Pulmonary artery endothelial cell (primary cell): Measurements from ENCODE around the gene ZNF24. TPM values are rescaled to one million over a fixed set of nuclear protein-coding genes. Genes with fewer than 3 reads are reported as not detected.

Experiments
- DNase-seq: peaks from one replicate; pipeline ENCODE4 v3.0.0-alpha.2; 2011; ENCODE audit warnings: low read depth, low spot score
- total RNA-seq: library from RNA; depleted of rRNA; stranded (reverse); fragments of >200 nt; gene quantifications from 2 replicates; pipeline ENCODE4 v1.2.3, GENCODE V29; 2014

ZNF24 gene
- total RNA-seq, 1 donor from 2014 or later: 26.8 TPM

GRCh38 chr18:35355140-35355618 is 11.0 kb upstream of the ZNF24 start:
- peak; percentile 53 for DNase-seq

DNA sequence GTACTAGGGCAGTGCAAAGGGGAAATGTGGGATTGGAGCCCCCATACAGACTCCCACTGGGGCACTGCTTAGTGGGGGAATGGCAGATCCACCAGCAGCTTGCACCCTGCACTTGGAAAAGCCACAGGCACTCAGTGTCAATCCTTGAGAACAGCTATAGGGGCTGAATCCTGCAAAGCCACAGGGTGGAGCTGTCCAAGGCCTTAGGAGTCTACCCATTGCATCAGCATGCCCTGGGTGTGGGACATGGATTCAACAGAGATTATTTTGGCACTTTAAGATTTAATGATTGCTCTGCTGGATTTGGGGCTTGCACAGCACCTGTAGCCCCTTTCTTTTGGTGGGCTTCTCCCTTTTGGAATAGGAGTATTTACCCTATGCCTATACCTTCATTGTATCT is 8.6 kb upstream of the ZNF24 start:
- no peak for DNase-seq

DNA sequence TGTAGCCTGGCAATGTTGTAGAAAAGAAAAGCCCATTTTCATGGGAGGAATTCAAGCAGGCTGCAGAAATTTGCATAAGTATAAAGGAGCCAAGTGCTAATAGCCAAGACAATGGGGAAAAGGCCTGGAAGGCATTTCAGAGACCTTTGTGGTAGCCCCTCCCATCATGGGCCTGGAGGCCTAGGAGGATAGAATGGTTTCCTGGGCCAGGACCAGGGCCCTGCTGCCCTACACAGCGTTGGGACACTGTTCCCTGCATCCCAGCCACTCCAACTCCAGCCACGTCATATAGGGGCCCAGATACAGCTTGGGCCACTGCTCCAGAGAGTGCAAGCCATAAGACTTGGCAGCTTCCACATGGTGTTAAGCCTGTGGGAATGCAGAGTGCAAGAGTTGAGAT is 8.1 kb upstream of the ZNF24 start:
- DNase-seq: no peak

- DNase-seq: no peak
These were observed 3.8 kb upstream of the ZNF24 start for GRCh38 chr18:35348001-35348400.

DNA sequence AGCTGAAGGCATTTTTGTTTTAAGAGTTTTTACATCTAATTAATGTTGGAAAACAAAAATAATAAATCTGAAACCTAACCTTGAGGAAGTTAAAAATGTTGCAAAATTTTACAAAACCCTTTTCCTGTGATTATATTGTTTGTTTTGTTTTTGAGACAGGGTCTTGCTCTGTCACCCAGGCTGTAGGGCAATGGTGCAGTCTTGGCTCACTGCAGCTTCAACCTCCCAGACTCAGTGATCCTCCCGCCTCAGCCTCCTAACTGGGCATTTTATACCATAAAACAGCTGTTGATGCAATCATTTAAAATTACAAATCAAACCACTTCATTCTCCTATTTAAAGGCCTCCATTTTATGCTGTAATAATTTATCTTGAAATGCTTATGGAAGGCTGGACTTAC is 1.7 kb upstream of the ZNF24 start:
- DNase-seq: no peak

- DNase-seq: no peak
These were observed 1.3 kb upstream of the ZNF24 start for GRCh38 chr18:35345460-35345921.

DNA sequence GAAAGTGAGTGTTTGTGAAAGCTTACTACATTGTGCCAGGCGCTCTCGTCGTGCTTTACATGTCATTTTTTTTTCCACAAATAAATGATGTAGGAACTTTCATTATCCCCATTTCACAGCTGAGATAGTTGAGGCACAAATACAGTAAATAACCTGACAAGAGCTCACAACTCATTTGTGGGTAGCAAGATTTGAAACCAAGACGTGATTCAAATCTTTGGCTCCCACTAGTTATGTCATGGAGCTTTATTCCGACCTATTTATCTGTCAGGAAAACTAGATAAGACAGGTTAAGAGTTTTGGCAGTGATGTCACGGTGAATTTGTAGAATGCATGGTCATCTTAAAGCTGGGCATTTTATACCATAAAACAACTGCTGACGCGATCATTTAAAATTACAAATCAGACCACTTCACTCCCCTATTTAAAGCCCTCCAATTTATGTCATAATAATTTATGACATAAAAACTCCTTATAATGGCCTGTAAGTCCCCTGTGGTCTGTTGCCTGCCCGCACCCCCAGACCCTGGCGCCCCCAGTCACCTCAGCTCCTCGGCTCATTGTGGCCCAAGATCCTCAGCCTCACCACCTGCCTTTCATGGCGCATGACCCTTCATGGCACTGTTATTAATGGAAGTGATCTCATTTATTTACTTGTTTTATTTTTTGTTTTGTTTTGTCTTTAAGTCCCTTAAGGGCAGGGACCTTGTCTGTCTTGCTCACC is 678 bp upstream of the ZNF24 start:
- no peak for DNase-seq

DNA sequence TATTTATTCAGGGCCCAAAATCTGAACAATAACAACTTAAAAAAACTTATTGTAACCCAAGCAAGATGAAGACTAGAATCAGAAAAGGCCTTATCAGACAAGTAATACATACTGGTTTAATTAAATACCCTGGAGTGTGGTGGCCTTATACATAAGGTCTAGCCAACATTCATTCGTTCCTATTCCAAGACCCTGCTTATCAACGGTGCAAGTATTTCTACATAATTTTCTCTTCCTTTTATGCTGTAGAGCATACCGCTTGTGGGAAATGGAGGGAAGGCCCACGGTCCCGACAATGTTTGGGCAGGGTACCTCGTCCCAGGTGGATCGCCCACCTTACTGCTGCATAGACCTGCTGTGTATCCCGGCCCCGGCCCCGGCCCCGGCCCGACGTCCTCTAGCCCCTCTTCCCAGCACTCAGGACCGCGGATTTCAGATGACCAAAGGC is 708 bp downstream of the ZNF24 start:
- no peak for DNase-seq

GRCh38 chr18:35337286-35337685 is 6.9 kb downstream of the ZNF24 start:
- DNase-seq: no peak

DNA sequence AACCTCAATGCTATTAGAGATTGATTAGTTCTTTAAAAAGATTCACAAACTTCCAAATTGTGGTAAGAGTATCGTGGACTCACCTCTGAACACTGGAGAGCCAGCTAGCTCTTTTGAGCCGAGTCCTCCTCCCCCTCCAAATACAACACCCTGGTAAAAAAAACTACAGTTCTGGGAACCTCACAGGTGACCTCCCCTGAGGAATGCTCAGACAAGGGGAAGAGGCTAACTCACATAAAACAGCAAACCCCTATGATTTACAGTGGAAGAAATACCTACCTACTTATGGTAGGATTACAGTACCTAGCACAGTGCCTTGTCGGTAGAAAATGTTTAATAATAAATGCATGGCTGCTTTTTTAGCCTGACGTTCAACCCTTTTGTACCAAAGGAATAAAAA is 8.4 kb downstream of the ZNF24 start:
- DNase-seq: no peak

GRCh38 chr18:35334821-35335220 is 9.4 kb downstream of the ZNF24 start:
- DNase-seq: no peak

GRCh38 chr18:35334212-35334611 is 10.0 kb downstream of the ZNF24 start:
- no peak for DNase-seq

DNA sequence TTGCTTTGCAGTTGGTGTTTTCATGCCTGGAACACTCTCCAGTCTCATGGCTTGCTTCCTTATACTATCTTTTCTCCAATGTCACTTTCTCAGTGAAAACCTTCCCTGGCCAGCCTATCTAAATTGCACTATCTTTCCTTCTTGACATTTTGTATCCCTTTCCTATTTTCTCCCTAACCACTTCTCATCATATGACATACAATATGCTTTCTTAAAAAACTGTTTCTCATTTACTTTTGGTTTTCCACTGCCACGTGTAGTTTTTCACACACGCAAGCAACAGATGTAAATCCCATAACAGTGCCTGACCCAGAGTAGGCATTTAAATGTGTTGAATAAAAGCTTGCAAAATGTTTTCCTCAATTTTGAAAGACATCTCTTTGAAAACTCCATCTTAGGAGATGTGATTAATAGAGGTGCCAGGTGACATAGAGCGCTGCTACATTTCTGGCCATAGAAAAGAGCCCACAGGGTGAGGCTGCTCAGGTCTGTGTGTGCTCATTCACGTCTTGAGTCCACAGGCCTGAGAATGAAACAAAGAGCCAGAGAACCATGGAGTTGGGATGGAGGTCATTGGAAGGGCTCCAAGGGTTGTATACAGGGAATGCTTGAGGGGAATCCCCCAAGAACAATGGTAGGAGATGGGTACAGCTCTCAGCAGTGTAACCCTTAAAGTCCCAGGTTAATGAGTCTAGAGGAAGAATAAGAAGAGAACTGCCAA is 12.7 kb downstream of the ZNF24 start:
- peak; percentile 33 for DNase-seq

- DNase-seq: no peak
These were observed 15.4 kb downstream of the ZNF24 start for GRCh38 chr18:35328868-35329267.

DNA sequence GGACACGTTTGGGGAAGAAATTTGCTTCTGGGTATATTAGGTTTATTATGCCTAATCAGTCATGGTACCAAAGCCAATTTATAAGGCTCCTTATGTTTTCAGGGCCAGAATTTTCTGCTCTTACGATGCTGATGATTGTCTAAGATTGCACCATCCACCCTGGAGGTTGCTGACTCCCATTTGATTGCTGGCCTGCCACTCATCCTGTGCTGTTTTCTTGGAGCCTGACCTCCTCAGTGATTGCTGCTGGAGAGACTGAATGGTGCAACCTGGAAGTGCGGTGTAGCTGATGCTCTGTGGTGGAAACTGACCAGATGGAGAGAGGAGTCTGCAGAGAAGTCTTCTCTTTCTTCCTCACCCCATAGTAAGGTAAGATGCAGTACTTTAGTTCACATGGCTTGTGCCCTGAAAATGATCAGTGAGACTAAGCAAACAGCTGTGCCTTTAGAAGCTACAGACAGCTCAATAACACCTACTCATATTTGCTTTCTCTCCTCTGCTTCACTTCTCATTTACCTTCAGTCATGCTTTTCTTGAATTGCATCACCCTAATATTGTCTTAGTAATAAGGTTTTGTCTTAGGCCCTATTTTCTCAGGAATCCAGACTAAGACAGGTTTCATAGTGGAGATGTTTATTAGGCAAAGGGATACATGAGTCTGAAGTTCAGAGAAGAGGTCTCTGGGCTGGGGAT is 17.4 kb downstream of the ZNF24 start:
- no peak for DNase-seq

DNA sequence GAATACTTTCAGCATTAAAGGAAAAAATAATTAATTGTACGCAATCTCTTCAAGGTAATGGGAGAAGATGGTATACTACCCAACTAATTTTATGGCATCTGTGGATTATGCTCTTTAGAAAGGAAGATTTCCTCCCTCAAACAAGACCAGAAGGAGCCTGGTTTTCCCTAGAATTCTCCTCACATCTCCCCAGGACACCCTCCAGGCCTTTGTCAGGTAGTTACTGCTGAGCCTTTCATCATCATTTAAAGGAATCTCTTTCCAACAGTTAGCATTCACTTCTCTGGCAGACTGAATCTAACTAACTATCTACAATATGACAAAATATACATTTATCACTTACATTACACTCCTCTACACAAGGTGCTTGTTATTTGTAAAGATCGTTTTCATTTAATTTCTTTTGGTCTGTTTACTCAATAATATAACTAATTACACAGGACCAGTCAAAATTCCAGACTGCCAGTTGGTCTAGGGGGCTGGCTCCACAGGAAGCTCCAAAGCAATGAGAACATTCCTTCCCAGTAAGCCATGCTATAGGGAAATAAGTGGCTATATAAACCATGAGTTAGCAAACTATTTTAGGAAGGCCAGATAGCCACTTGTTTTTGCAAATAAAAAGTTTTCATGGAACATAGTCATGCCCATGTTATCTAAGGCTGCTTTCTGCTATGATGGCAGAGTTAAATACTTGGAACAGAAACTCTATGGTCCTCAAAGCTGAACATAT is 19.1 kb downstream of the ZNF24 start:
- DNase-seq: no peak

DNA sequence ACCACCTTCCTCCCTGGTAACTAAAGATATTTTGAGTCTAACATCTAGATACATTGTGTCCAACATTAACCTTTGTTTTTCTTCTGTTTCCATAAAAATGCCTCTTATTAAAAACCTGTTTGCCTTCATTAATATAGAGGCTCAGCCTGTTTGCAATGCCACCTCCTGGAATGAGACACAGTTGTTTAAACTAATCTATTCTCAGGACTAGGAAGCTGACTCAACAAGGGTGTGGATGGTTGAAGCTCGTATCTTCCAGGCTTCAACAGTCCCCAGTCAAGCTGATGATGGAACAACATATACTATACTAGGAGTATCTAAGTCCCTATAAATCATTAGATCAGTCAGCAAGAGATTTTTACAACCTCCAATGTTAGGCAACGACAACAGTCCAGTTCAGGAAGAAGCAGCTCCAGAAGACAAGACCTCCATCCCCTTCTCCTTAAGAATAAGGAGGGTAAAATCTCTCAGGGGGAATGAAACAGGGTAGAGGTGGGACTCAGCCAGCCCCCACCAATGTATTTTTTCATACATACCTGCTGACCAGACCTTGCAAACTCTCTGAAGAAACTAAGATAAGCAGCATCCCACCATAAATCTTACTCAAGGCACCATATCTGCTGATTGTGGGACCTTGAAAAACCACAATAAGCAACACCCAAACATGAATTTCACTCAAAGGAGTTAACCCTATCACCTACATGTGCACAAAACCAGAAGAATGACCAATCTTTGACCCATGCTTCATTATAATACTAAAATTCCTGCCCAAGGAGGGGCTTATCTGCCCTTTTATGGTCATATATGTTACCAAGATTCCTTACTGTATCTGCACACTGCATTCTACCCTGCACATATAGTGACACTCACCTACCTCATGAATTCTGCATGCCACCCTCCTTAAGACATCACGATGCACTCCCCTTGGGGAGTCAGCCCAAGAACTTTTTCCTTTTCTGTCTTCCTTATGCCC is 21.4 kb downstream of the ZNF24 start:
- no peak for DNase-seq

GRCh38 chr18:35311496-35311895 is 32.7 kb downstream of the ZNF24 start:
- peak; percentile 19 for DNase-seq

DNA sequence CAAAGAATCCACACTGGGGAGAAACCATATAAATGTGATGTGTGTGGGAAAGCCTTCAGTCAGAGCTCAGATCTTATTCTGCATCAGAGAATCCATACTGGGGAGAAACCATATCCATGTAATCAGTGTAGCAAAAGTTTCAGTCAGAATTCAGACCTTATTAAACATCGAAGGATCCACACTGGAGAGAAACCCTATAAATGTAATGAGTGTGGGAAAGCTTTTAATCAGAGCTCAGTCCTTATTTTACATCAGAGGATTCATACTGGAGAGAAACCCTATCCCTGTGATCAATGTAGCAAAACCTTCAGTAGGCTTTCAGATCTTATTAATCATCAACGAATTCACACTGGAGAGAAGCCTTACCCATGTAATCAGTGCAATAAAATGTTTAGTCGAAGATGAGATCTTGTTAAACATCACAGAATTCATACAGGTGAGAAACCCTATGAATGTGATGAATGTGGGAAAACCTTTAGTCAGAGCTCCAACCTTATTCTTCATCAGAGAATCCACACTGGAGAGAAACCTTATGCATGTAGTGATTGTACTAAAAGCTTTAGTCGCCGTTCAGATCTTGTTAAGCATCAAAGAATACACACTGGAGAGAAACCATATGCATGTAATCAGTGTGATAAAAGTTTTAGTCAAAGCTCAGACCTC is 37.5 kb downstream of the ZNF24 start:
- no peak for DNase-seq

- DNase-seq: no peak
These were observed 40.6 kb downstream of the ZNF24 start for GRCh38 chr18:35303610-35304009.
